BJ (cell line): ENCODE data around the gene PSKH1. TPM values are rescaled to one million over a fixed set of nuclear protein-coding genes. Genes with fewer than 3 reads are reported as not detected.

Experiments used
- CTCF ChIA-PET: fragments of 350-600 bp; formaldehyde crosslinking; extraction: SDS; loops from one replicate; lab custom pipeline; 2021; ENCODE audit warnings: antibody characterized with exemption, inconsistent platforms; lab: Yijun Ruan, JAX
- POLR2A ChIA-PET: fragments of 300-600 bp; sonication (Branson Sonifier 250); formaldehyde crosslinking; extraction: SDS; loops from one replicate; lab custom pipeline; 2021; ENCODE audit warnings: antibody characterized with exemption; lab: Charles Lee
- DNase-seq: peaks from one replicate; pipeline ENCODE4 v3.0.0-alpha.2; 2011; ENCODE audit warnings: low read depth
- H3K27me3 ChIP-seq: 2 replicates; pipeline ENCODE4 v1.6.0; 2011; ENCODE audit warnings: low read length; ENCODE audit not compliant: control insufficient read depth, insufficient read depth
- H3K36me3 ChIP-seq: 2 replicates; pipeline ENCODE4 v1.5.1; 2011; ENCODE audit warnings: low read length; ENCODE audit not compliant: control insufficient read depth, insufficient read depth
- H3K4me3 ChIP-seq: 2 replicates; pipeline ENCODE4 v1.5.1; 2011; ENCODE audit warnings: low read depth, mild to moderate bottlenecking, control low read depth, low read length
- polyA plus RNA-seq: library from polyadenylated mRNA; depleted of rRNA; stranded (reverse); fragments of >200 nt; gene quantifications from 2 replicates; pipeline ENCODE4 v1.2.3, GENCODE V29; 2011
- TF ChIP-seq, protein P1 (sequence below): IDR thresholded peaks from 2 replicates; pipeline ENCODE4 v1.5.1; 2011; ENCODE audit warnings: low read depth, mild to moderate bottlenecking, control low read depth, inconsistent platforms, low read length, moderate library complexity; ENCODE audit not compliant: insufficient read depth

PSKH1 gene
- polyA plus RNA-seq, 1 experiment = 45.5 TPM

- ChIA-PET POLR2A (no interaction called here), CTCF (interaction anchor here (1.8 to 4.8 kb wide), 4 partner anchors 9 to 247 kb away, joined by 5 to 26 read pairs (median 14); partner anchors contain the start of gene NRN1L)
- DNase-seq = no peak
- peaks cover 15% of the 10 kb centered on the region for H3K36me3 ChIP-seq
- TF ChIP-seq, protein P1, sequence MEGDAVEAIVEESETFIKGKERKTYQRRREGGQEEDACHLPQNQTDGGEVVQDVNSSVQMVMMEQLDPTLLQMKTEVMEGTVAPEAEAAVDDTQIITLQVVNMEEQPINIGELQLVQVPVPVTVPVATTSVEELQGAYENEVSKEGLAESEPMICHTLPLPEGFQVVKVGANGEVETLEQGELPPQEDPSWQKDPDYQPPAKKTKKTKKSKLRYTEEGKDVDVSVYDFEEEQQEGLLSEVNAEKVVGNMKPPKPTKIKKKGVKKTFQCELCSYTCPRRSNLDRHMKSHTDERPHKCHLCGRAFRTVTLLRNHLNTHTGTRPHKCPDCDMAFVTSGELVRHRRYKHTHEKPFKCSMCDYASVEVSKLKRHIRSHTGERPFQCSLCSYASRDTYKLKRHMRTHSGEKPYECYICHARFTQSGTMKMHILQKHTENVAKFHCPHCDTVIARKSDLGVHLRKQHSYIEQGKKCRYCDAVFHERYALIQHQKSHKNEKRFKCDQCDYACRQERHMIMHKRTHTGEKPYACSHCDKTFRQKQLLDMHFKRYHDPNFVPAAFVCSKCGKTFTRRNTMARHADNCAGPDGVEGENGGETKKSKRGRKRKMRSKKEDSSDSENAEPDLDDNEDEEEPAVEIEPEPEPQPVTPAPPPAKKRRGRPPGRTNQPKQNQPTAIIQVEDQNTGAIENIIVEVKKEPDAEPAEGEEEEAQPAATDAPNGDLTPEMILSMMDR = no peak
- H3K4me3 ChIP-seq = no peak overlapping the region
- no peaks in the 10 kb centered on the region for H3K27me3 ChIP-seq
Observed at GRCh38 chr16:67919622-67920221, 26.7 kb downstream of the PSKH1 start.

DNA sequence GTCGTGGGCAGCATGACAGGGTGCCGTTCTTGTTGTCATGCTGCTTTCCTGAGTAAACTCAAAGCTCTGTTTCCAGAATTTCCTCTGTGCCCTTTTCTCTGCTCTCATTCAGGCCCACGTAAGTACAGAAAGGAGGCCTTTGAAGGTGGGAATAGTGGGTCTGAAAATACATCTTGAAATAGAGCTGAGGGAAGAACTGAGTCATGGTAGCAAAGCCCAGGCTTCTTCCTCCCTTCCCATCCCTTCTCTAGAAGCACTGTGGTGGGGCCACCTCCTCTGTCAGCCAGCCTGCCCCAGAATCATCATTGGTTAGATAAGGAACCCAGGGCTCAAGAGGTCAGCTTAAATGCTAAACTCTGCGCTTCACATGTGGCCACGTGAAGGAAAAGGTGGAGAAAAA lies 29.2 kb downstream of the PSKH1 start:
- POLR2A ChIA-PET = no interaction called here
- peaks cover 15% of the 10 kb centered on the region for H3K36me3 ChIP-seq
- H3K4me3 ChIP-seq = no peak overlapping the region
- DNase-seq = no peak
- TF ChIP-seq, protein P1 = no peak
- CTCF ChIA-PET = interaction anchor here (0.8 to 4.8 kb wide), 3 partner anchors 9 to 106 kb away, joined by 3 to 26 read pairs (median 6); partner anchors contain the start of gene NRN1L
- H3K27me3 ChIP-seq = no peaks in the 10 kb centered on the region

DNA sequence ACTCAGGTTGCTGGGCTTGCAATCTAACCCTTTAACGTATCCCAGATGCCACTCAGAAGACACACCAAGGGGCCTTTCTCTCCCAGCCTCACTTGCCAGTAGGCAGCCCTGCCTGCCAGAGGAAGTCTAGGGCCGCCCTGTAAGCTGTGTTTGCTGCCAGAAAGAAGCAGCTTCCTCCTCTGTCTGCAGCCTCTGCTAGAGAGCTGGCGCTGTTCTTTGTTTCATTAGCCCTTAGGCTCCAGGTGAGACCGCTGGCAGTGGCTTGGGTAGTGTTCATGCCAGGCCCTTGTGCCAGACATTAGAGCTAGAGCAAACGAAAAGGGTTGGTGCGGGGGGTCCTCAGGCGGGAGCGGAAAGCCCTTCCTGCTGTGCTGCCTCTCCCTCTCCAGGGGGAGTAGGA lies 29.7 kb downstream of the PSKH1 start:
- Histone ChIP-seq H3K27me3 (no peaks in the 10 kb centered on the region), H3K36me3 (peaks cover 19% of the 10 kb centered on the region), H3K4me3 (no peak overlapping the region)
- TF ChIP-seq, protein P1 = no peak
- POLR2A ChIA-PET = no interaction called here
- CTCF ChIA-PET = interaction anchor here (0.7 to 5.1 kb wide), 5 partner anchors 10 to 250 kb away, joined by 3 to 26 read pairs (median 6); partner anchors contain the start of gene NRN1L
- DNase-seq = no peak

DNA sequence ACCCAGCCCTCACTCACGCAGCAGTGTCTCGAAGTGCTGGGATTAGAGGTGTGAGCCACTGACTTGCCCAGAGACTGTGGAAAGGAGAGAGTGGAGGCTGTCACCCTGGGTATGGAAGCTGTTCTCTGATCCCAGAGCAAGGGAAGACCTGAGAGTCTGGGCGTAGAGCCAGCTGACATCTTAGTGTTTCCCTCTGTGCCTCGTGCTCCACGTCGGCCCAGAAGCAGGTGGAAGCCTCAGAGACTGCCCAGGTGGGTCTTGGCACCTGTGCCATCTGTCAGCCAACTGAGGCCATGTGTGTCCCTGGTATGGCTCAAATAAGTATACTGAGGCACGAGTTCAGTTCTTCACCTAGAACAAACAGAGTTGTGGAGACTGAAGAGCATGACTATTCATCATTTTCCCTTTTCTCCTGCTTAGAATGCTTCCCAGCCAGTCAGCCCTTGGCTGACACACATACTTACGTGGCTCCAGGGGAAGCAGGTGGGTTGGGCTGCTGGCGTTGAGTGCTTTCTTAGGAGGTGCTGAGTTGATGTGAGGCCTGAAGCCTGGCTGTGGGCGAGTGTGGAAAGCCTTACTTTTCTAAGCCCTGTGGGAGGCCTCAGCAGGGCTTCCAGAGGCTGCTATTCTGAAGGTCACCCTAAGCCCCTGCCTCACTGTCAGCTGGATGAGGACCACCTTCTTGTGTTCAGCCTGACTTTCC lies 30.5 kb downstream of the PSKH1 start:
- no peak for DNase-seq
- TF ChIP-seq, protein P1 = no peak
- CTCF ChIA-PET = interaction anchor here (0.7 to 5.1 kb wide), 4 partner anchors 15 to 403 kb away, joined by 3 to 26 read pairs (median 16); partner anchors contain the start of gene NRN1L
- no peaks in the 10 kb centered on the region for H3K27me3 ChIP-seq
- H3K4me3 ChIP-seq = no peak overlapping the region
- POLR2A ChIA-PET = no interaction called here
- H3K36me3 ChIP-seq = peaks cover 22% of the 10 kb centered on the region
